Progenitor cell of endocrine pancreas (in vitro differentiated cells): ENCODE data around the gene KCNH8. TPM values are rescaled to one million over a fixed set of nuclear protein-coding genes. Genes with fewer than 3 reads are reported as not detected.
"Not testable (repeated sequence)": the region's sequence is repeated elsewhere in the genome, so short reads cannot be mapped to it uniquely, and the experiment has no call there.

Experiments
- DNase-seq: peaks from one replicate; pipeline ENCODE4 v3.0.0; 2021; ENCODE audit warnings: low spot score; ENCODE audit not compliant: unreplicated experiment
- H3K27ac Mint-ChIP-seq: 2 replicates; pipeline ENCODE4 v1.8.0; 2021; ENCODE audit warnings: mild to moderate bottlenecking, moderate library complexity, mixed read lengths
- H3K27me3 Mint-ChIP-seq: 2 replicates; pipeline ENCODE4 v1.8.0; 2021; ENCODE audit warnings: mixed read lengths
- H3K36me3 Mint-ChIP-seq: 2 replicates; pipeline ENCODE4 v1.8.0; 2022; ENCODE audit warnings: mixed read lengths; ENCODE audit not compliant: insufficient read depth
- H3K4me1 Mint-ChIP-seq: 2 replicates; pipeline ENCODE4 v1.8.0; 2021; ENCODE audit warnings: low read depth, mixed read lengths
- H3K4me3 Mint-ChIP-seq: 2 replicates; pipeline ENCODE4 v1.8.0; 2021; ENCODE audit warnings: low read depth, mild to moderate bottlenecking, moderate library complexity, mixed read lengths
- H3K9me3 Mint-ChIP-seq: 2 replicates; pipeline ENCODE4 v1.8.0; 2021; ENCODE audit warnings: low read depth, mixed read lengths
- total RNA-seq: library from RNA; stranded (reverse); gene quantifications from 2 replicates; pipeline ENCODE4 v1.2.1, GENCODE V29; 2021
- TF ChIP-seq, protein P1 (sequence below): fragments of 200-600 bp; sonication (generic); IDR thresholded peaks from one replicate; pipeline ENCODE4 v1.5.0; 2021; ENCODE audit warnings: antibody characterized with exemption, mild to moderate bottlenecking; ENCODE audit not compliant: unreplicated experiment

The KCNH8 gene
- total RNA-seq, 1 donor from 2014 or later, result 10.0 TPM

DNA sequence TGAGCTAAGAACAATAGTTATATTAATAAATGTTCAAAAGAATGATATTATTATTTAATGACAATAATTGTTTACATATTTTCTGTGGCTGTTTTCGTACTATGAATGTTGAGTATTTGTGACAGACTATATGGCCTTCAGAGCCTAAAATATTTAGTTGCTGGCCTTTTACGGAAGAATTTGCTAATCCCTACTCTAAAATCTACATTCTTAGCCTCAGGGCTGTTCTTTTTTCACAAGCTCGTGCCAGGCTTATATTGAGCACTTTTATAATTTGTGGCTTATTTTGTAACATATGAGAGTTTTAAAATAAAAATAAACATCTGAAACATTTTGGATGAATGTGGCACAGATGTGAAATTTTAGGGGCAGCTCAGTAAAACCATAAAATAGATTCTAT lies 79.9 kb downstream of the KCNH8 start:
- H3K36me3 Mint-ChIP-seq, result no peaks in the 10 kb centered on the region

DNA sequence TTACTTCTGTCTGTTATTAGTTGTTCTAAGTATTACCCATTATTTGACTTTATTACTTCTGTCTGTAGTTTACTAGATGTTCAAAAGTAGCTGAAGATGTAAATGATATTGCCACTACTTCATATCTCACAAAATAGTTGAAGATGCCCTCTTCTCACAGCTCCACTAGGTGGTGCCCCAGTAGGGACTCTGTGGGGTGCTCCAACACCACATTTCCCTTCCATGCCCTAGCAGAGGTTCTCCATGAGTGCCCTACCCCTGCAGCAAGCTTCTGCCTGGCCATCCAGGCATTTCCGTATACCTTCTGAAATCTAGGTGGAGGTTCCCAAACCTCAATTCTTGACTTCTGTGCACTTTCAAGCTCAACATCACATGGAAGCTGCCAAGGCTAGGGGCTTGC lies 80.8 kb downstream of the KCNH8 start:
- TF ChIP-seq, protein P1, sequence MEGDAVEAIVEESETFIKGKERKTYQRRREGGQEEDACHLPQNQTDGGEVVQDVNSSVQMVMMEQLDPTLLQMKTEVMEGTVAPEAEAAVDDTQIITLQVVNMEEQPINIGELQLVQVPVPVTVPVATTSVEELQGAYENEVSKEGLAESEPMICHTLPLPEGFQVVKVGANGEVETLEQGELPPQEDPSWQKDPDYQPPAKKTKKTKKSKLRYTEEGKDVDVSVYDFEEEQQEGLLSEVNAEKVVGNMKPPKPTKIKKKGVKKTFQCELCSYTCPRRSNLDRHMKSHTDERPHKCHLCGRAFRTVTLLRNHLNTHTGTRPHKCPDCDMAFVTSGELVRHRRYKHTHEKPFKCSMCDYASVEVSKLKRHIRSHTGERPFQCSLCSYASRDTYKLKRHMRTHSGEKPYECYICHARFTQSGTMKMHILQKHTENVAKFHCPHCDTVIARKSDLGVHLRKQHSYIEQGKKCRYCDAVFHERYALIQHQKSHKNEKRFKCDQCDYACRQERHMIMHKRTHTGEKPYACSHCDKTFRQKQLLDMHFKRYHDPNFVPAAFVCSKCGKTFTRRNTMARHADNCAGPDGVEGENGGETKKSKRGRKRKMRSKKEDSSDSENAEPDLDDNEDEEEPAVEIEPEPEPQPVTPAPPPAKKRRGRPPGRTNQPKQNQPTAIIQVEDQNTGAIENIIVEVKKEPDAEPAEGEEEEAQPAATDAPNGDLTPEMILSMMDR, result no peak
- DNase-seq, result no peak
- no peak overlapping the region for H3K4me3 Mint-ChIP-seq
- H3K4me1 Mint-ChIP-seq, result peaks cover 6% of the 10 kb centered on the region
- peaks cover 4% of the 10 kb centered on the region for H3K9me3 Mint-ChIP-seq
- H3K27me3 Mint-ChIP-seq, result no peaks in the 10 kb centered on the region
- no peak overlapping the region for H3K27ac Mint-ChIP-seq
- H3K36me3 Mint-ChIP-seq, result peaks cover 3% of the 10 kb centered on the region

More for the DNA sequence above, 79.9 kb downstream of the KCNH8 start:
- no peak overlapping the region for H3K27ac Mint-ChIP-seq
- H3K9me3 Mint-ChIP-seq, result no peaks in the 10 kb centered on the region
- no peak overlapping the region for H3K4me3 Mint-ChIP-seq
- no peaks in the 10 kb centered on the region for H3K27me3 Mint-ChIP-seq
- peaks cover 6% of the 10 kb centered on the region for H3K4me1 Mint-ChIP-seq
- TF ChIP-seq, protein P1, result no peak
- no peak for DNase-seq

DNA sequence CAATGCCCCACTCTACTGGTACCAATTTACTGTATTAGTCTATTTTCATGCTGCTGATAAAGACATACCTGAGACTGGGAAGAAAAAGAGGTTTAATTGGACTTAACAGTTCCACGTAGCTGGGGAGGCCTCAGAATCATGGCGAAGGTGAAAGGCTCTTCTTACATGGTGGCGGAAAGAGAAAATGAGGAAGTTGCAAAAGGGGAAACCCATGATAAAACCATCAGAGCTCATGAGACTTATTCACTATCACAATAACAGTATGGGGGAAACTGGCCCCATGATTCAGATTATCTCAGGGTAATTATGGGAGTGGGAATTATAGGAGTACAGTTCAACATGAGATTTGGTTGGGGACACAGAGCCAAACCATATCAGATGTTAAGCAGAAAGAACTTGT lies 81.6 kb downstream of the KCNH8 start:
- H3K9me3 Mint-ChIP-seq, DNase-seq, H3K27me3 Mint-ChIP-seq, H3K27ac Mint-ChIP-seq, H3K36me3 Mint-ChIP-seq, H3K4me1 Mint-ChIP-seq, H3K4me3 Mint-ChIP-seq: not testable (repeated sequence)

DNA sequence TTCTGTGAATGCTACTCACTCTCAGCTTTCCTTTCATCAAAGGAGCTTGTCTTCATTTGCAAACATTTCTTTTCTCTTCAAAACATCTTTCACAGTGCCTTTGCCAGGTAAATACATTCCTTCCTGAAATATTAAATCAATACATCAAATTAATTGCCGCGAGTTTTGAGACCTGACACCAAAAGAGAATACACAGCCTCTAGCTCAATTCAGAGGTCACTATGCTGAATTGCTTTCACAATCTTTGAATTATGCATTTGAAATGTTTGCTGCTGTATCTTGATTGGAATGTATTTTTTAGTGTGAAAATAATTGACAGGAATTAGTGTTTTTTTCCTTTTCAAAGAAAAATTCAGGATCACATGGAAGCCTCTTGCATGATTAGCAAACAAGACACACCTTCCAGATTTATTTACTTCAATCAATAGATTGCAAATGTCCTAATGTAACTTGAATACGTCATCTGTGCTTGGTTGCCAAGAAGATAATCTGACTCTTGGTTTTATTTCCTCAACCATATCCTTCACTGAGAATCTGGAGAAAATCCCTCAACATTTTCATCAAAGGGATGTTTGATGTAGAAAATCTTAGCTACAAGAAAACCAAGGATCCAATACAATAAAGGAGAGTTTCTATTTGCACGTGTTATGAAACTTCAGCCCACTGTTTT lies 83.6 kb downstream of the KCNH8 start:
- no peak for DNase-seq
- Mint-ChIP-seq H3K4me1 (peaks cover 6% of the 10 kb centered on the region), H3K27me3 (no peaks in the 10 kb centered on the region), H3K9me3 (peaks cover 4% of the 10 kb centered on the region), H3K36me3 (peaks cover 4% of the 10 kb centered on the region), H3K27ac (no peak overlapping the region), H3K4me3 (no peak overlapping the region)
- TF ChIP-seq, protein P1, result no peak

DNA sequence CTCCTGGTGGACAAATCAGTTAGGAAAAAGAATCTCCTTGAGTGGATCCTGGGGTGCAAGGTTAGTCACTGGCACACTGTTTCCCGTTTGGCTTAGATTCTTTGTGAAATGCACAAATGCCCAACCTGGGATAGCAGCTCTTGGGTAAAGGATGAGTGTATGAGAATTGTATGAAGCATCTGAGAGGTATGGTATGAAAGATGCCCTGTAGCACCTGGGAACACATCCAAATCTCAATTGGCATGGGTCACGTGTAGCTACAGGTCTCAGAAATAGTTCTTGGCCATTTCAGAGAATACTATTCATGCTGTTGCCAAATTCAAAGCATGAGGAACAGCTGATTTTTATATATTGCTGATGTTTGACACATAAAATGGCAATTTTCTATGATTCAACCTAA lies 84.3 kb downstream of the KCNH8 start:
- Mint-ChIP-seq H3K36me3 (peaks cover 4% of the 10 kb centered on the region), H3K4me3 (no peak overlapping the region), H3K27me3 (no peaks in the 10 kb centered on the region), H3K9me3 (peaks cover 4% of the 10 kb centered on the region), H3K27ac (no peak overlapping the region), H3K4me1 (peaks cover 6% of the 10 kb centered on the region)
- TF ChIP-seq, protein P1, result no peak
- no peak for DNase-seq

DNA sequence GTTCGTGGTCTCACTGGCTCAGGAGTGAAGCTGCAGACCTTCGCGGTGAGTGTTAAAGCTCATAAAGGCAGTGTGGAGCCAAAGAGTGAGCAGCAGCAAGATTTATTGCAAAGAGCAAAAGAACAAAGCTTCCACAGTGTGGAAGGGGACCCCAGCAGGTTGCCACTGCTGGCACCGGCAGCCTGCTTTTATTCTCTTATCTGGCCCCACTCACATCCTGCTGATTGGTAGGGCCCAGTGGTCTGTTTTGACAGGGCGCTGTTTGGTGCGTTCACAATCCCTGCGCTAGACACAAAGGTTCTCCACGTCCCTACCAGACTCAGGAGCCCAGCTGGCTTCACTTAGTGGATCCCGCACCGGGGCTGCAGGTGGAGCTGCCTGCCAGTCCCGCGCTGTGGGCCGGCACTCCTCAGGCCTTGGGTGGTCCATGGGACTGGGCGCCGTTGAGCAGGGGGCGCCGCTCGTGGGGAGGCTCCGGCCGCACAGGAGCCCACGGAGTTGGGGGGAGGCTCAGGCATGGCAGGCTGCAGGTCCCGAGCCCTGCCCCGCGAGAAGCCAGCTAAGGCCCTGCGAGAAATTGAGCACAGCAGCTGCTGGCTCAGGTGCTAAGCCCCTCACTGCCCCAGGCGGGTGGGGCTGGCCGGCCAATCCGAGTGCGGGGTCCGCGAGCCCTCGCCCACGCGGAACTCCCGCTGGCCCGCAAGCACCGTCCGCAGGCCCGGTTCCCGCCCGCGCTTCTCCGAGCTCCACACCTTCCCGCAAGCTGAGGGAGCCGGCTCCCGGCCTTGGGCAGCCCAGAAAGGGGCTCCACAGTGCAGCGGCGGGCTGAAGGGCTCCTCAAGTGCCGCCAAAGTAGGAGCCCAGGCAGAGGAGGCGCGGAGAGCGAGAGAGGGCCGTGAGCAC lies 85.8 kb downstream of the KCNH8 start:
- H3K27ac Mint-ChIP-seq, H3K4me3 Mint-ChIP-seq, H3K27me3 Mint-ChIP-seq, H3K9me3 Mint-ChIP-seq, DNase-seq, H3K4me1 Mint-ChIP-seq, H3K36me3 Mint-ChIP-seq: not testable (repeated sequence)
